HepG2 (cell line): ENCODE measurements around the gene SLX4. TPM values are rescaled to one million over a fixed set of nuclear protein-coding genes. Genes with fewer than 3 reads are reported as not detected.

Experiments
- ATAC-seq: fragments of 200-7000 bp; cut with Tn5 transposase; 3 replicates; pipeline ENCODE4 v1.9.1; 2020; ENCODE audit warnings: mild to moderate bottlenecking, moderate library complexity
- Bru-seq: library from RNA; stranded (reverse); fragments of 400-500 nt; gene quantifications from one replicate; lab custom pipeline; 2021; lab: Mats Ljungman, UMichigan
- BruChase-seq, 2 experiments: library from RNA; stranded (reverse); fragments of 400-500 nt; gene quantifications; one replicate each; lab custom pipeline; 2021; lab: Mats Ljungman, UMichigan
- BruUV-seq: library from RNA; stranded (reverse); fragments of 400-500 nt; replicated peaks from 2 replicates; lab custom pipeline; 2021; lab: Mats Ljungman, UMichigan
- CTCF ChIA-PET: fragments of 300-600 bp; formaldehyde crosslinking; extraction: SDS; loops from one replicate; lab custom pipeline; 2021; ENCODE audit warnings: low total read pairs, inconsistent platforms, low intra/inter-chr PET ratio; lab: Yijun Ruan, JAX
- POLR2A ChIA-PET: fragments of 350-600 bp; sonication (Branson Sonifier 250); formaldehyde crosslinking; loops from one replicate; lab custom pipeline; 2020; ENCODE audit warnings: antibody characterized with exemption, inconsistent platforms; lab: Yijun Ruan, JAX
- DNase-seq: peaks from one replicate; pipeline ENCODE4 v3.0.0-alpha.2; 2015; ENCODE audit warnings: low spot score
- FAIRE-seq: peaks from 3 replicates; lab custom pipeline; 2011; peaks lifted over from hg19 to GRCh38; lab: Jason Lieb, UNC
- H2AFZ ChIP-seq: one replicate; pipeline ENCODE4 v1.6.1; 2011; ENCODE audit warnings: low read length, inconsistent platforms
- H3K27ac ChIP-seq: fragments of 300-600 bp; 3 replicates; pipeline ENCODE4 v1.8.0; 2011; ENCODE audit warnings: mixed run types, mild to moderate bottlenecking, mixed read lengths, low read length, inconsistent platforms; ENCODE audit not compliant: insufficient read depth; ENCODE audit errors: extremely low read length
- H3K27me3 ChIP-seq, 2 experiments: fragments of 200-600 bp in 1 of 2; 2 replicates in 1 of 2; 3 replicates in 1 of 2; pipeline versions ENCODE4 v1.6.0 to v1.8.0; 2011; ENCODE audit warnings: low read length in 2 of 2, mild to moderate bottlenecking in 2 of 2, moderate library complexity in 2 of 2, inconsistent platforms in 1 of 2; ENCODE audit not compliant: insufficient read depth in 2 of 2, control insufficient read depth in 1 of 2
- H3K36me3 ChIP-seq, 2 experiments: fragments of 200-600 bp in 1 of 2; replicated peaks in 1 of 2; 2 replicates in 1 of 2; 3 replicates in 1 of 2; pipeline versions ENCODE4 v1.5.1 to v1.8.0; 2011; ENCODE audit warnings: low read length in 2 of 2, inconsistent platforms in 1 of 2; ENCODE audit not compliant: insufficient read depth in 2 of 2, control insufficient read depth in 1 of 2
- H3K4me1 ChIP-seq: 2 replicates; pipeline ENCODE4 v1.5.1; 2012; ENCODE audit warnings: low read length, inconsistent platforms; ENCODE audit not compliant: insufficient read depth
- H3K4me2 ChIP-seq: 2 replicates; pipeline ENCODE4 v1.6.0; 2011; ENCODE audit warnings: low read depth, low read length, inconsistent platforms
- H3K4me3 ChIP-seq, 3 experiments: fragments of 200-600 bp in 1 of 3; sonication (generic), shearing (Covaris generic) in 1 of 3; replicated peaks in 1 of 3; 2 replicates each; pipeline ENCODE4 v1.5.1; 2011 to 2016; ENCODE audit warnings: low read length in 3 of 3, inconsistent platforms in 2 of 3, low read depth in 2 of 3, mild to moderate bottlenecking in 2 of 3, control low read depth in 1 of 3, mixed read lengths in 1 of 3; ENCODE audit not compliant: insufficient read depth in 1 of 3
- H3K79me2 ChIP-seq: one replicate; pipeline ENCODE4 v1.6.1; 2011; ENCODE audit warnings: low read length, inconsistent platforms; ENCODE audit not compliant: insufficient read depth
- H3K9ac ChIP-seq: 2 replicates; pipeline ENCODE4 v1.6.0; 2011; ENCODE audit warnings: mild to moderate bottlenecking, low read depth, low read length, inconsistent platforms; ENCODE audit not compliant: insufficient read depth
- H3K9me3 ChIP-seq: 2 replicates; pipeline ENCODE4 v1.5.1; 2012; ENCODE audit warnings: mild to moderate bottlenecking, low read length
- H4K20me1 ChIP-seq: 2 replicates; pipeline ENCODE4 v1.6.0; 2011; ENCODE audit warnings: inconsistent platforms, mild to moderate bottlenecking, low read length, moderate library complexity; ENCODE audit not compliant: insufficient read depth
- ZBTB7A ChIP-seq: sonication (generic); formaldehyde crosslinking; IDR thresholded peaks from 2 replicates; pipeline ENCODE4 v1.8.0; 2022; ENCODE audit warnings: mild to moderate bottlenecking, missing genetic modification reagents
- ZNF337 ChIP-seq: sonication (generic); formaldehyde crosslinking; IDR thresholded peaks from 2 replicates; pipeline ENCODE4 v1.5.1; 2020; ENCODE audit warnings: missing genetic modification reagents, low read depth, mild to moderate bottlenecking, borderline replicate concordance
- ZNF639 ChIP-seq: conservative IDR thresholded peaks from 2 replicates; pipeline ENCODE4 v1.6.1; 2018; ENCODE audit warnings: missing genetic modification reagents
- ZNF788 ChIP-seq: sonication (generic); formaldehyde crosslinking; IDR thresholded peaks from 2 replicates; pipeline ENCODE4 v1.5.0; 2020; ENCODE audit warnings: mild to moderate bottlenecking, missing genetic modification reagents, borderline replicate concordance
- ZUFSP ChIP-seq: sonication (generic); formaldehyde crosslinking; IDR thresholded peaks from 2 replicates; pipeline ENCODE4 v1.9.0; 2021; ENCODE audit warnings: missing genetic modification reagents, mild to moderate bottlenecking, borderline replicate concordance
- WGBS: methylation state at CpG from one replicate; pipeline ENCODE4 v1.1.6; 2017; ENCODE audit warnings: low lambda C conversion rate; 5-methylcytosine and 5-hydroxymethylcytosine counted together
- in situ Hi-C: cut with HindIII; loops from 2 replicates; pipeline ENCODE4 v1.10.0; 2017; ENCODE audit warnings: low pct_unique_long_range_greater_than_20kb; ENCODE audit not compliant: extremely low pct_ligation_motif_present
- intact Hi-C: fragments of 100-400 bp; cut with micrococcal nuclease; formaldehyde crosslinking; loops from one replicate; pipeline ENCODE4 v1.10.0; 2022; ENCODE audit not compliant: unreplicated experiment
- long read RNA-seq, 2 experiments: library from RNA in 1 of 2; library from polyadenylated mRNA in 1 of 2; stranded (forward) in 1 of 2; unstranded in 1 of 2; transcript quantifications; one replicate each; pipeline ENCODE4 v2.0.0, GENCODE V29; 2019 to 2022
- polyA minus RNA-seq, 3 experiments: library from RNA; depleted of rRNA, polyadenylated mRNA; stranded (reverse); fragments of >200 nt; gene quantifications; 2 replicates each; pipeline ENCODE4 v1.2.3, GENCODE V29; 2011; ENCODE audit warnings: low replicate concordance in 1 of 3
- polyA plus RNA-seq, 8 experiments: library from polyadenylated mRNA; depleted of rRNA in 3 of 8; stranded (reverse) in 7 of 8; unstranded in 1 of 8; fragments of >200 nt; fragmentation: Illumina TruSeq in 4 of 8; extraction: Trizol in 4 of 8; gene quantifications; 2 replicates each; pipeline versions ENCODE4 v1.2.1 to v1.2.3, GENCODE V29; 2011 to 2016; ENCODE audit warnings: low read depth in 4 of 8, missing spikeins in 1 of 8, mixed read lengths in 1 of 8; ENCODE audit not compliant: insufficient read depth in 1 of 8
- total RNA-seq, 5 experiments: library from RNA; depleted of rRNA; stranded (reverse); fragments of >200 nt; fragmentation: Illumina TruSeq; extraction: Trizol; gene quantifications; 2 replicates each; pipeline ENCODE4 v1.2.3, GENCODE V29; 2016; ENCODE audit warnings: low read depth in 1 of 5
- TF ChIP-seq, protein P1 (sequence below): sonication (generic); formaldehyde crosslinking; IDR thresholded peaks from 2 replicates; pipeline ENCODE4 v1.9.0; 2021; ENCODE audit warnings: missing genetic modification reagents, mild to moderate bottlenecking, borderline replicate concordance
- TF ChIP-seq, protein P2 (sequence below): sonication (generic); formaldehyde crosslinking; IDR thresholded peaks from 2 replicates; pipeline ENCODE4 v1.5.1; 2020; ENCODE audit warnings: mild to moderate bottlenecking, missing genetic modification reagents, moderate library complexity

Gene SLX4
- total RNA-seq (2016; rRNA removed; fragmentation: Illumina TruSeq; extraction: Trizol) (2.5 and 3.6 TPM in 2 replicates), polyA plus RNA-seq (2011; rRNA removed) (1.1 and 1.3 TPM in 2 replicates), polyA minus RNA-seq (2011; rRNA and poly(A)+ RNA removed; ENCODE audit: low replicate concordance) (1.5 and 3.9 TPM in 2 replicates), Bru-seq, nascent RNA (percentile 45 among the genes with signal in this experiment), BruChase-seq, experiment 1, labeled RNA remaining after a 6-hour chase (percentile 52 among the genes with signal in this experiment), BruChase-seq, experiment 2, labeled RNA remaining after a 2-hour chase (percentile 49 among the genes with signal in this experiment)
- 0.97 and 1.0 TPM in 2 replicates for total RNA-seq (2016; cell fraction: cytosol; rRNA removed; fragmentation: Illumina TruSeq; extraction: Trizol; ENCODE audit: low read depth)
- 2.1 and 3.8 TPM in 2 replicates for total RNA-seq (2016; cell fraction: insoluble cytoplasmic fraction; rRNA removed; fragmentation: Illumina TruSeq; extraction: Trizol)
- 1.3 and 1.6 TPM in 2 replicates for total RNA-seq (2016; cell fraction: membrane; rRNA removed; fragmentation: Illumina TruSeq; extraction: Trizol)
- 7.6 and 7.9 TPM in 2 replicates for total RNA-seq (2016; cell fraction: nucleus; rRNA removed; fragmentation: Illumina TruSeq; extraction: Trizol)
- 0.40 and 0.46 TPM in 2 replicates for polyA plus RNA-seq (2011; cell fraction: cytosol; rRNA removed)
- 5.4 and 5.9 TPM in 2 replicates for polyA plus RNA-seq (2011; cell fraction: nucleus; rRNA removed)
- 0.97 and 1.2 TPM in 2 replicates for polyA plus RNA-seq (2012)
- polyA plus RNA-seq (2016; cell fraction: cytosol; fragmentation: Illumina TruSeq; extraction: Trizol; ENCODE audit: low read depth) = 0.16 and 0.18 TPM in 2 replicates
- 1.1 and 1.7 TPM in 2 replicates for polyA plus RNA-seq (2016; cell fraction: insoluble cytoplasmic fraction; fragmentation: Illumina TruSeq; extraction: Trizol; ENCODE audit: low read depth)
- 0.21 and 0.31 TPM in 2 replicates for polyA plus RNA-seq (2016; cell fraction: membrane; fragmentation: Illumina TruSeq; extraction: Trizol; ENCODE audit: low read depth)
- polyA plus RNA-seq (2016; cell fraction: nucleus; fragmentation: Illumina TruSeq; extraction: Trizol; ENCODE audit: insufficient read depth, low read depth) = 12.5 and 14.1 TPM in 2 replicates
- polyA minus RNA-seq (2011; cell fraction: cytosol; rRNA and poly(A)+ RNA removed) = 0.89 and 1.1 TPM in 2 replicates
- 4.4 and 5.1 TPM in 2 replicates for polyA minus RNA-seq (2011; cell fraction: nucleus; rRNA and poly(A)+ RNA removed)
- long read RNA-seq, experiment 1, partial matches to known transcripts = 2 of 2 reads
- long read RNA-seq, experiment 1, other reads (novel, unspliced or antisense) = 0 of 2 reads
- long read RNA-seq, experiment 2, partial matches to known transcripts = 0 of 1 reads
- long read RNA-seq, experiment 2, other reads (novel, unspliced or antisense) = 1 of 1 reads

GRCh38 chr16:3611146-3611975 lies at the start of gene SLX4:
Gene SLX4, minus strand, starts transcription at chr16:3611606. Its CDS starts 2,642 bp downstream, at chr16:3608964.
- ChIA-PET CTCF (no interaction called here), POLR2A (interaction anchor here (0.6 to 1.6 kb wide), 3 partner anchors 15 to 1933 kb away, joined by 3 to 6 read pairs (median 3); partner anchors contain the start of gene JPT2)
- Histone ChIP-seq H3K79me2 (peaks cover 38% of the 10 kb centered on the region), H3K9me3 (no peaks in the 10 kb centered on the region), H3K27ac (peak within 1 kb of the TSS; percentile 69), H2AFZ (peak within 1 kb of the TSS; percentile 35), H3K9ac (peak within 1 kb of the TSS; percentile 83), H3K4me2 (peak within 1 kb of the TSS; percentile 89), H3K36me3 (peaks cover 0 to 1% of the 10 kb centered on the region in 2 experiments; a peak in 1 of 5 replicates), H4K20me1 (no peaks in the 10 kb centered on the region), H3K27me3 (no peaks in the 10 kb centered on the region; a peak in 1 of 5 replicates), H3K4me3 (peak within 1 kb of the TSS; percentile 96 to 99 (median 98)), H3K4me1 (peaks cover 63% of the 10 kb centered on the region)
- ATAC-seq (peak; percentile 85), DNase-seq (peak; percentile 84), FAIRE-seq (no peak)
- in situ Hi-C loops (no loop called here), intact Hi-C loops (no loop called here)
- WGBS = 0% methylated on average over 19 of the region's 86 CpGs
- TSS peak; percentile 61 for BruUV-seq
- TF ChIP-seq ZBTB7A (CRISPR knock-in tag) = no peak
- TF ChIP-seq, protein P1, sequence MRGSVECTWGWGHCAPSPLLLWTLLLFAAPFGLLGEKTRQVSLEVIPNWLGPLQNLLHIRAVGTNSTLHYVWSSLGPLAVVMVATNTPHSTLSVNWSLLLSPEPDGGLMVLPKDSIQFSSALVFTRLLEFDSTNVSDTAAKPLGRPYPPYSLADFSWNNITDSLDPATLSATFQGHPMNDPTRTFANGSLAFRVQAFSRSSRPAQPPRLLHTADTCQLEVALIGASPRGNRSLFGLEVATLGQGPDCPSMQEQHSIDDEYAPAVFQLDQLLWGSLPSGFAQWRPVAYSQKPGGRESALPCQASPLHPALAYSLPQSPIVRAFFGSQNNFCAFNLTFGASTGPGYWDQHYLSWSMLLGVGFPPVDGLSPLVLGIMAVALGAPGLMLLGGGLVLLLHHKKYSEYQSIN (CRISPR knock-in tag) = no peak
- TF ChIP-seq ZUFSP (CRISPR knock-in tag) = no peak
- TF ChIP-seq ZNF639 (CRISPR knock-in tag) = peak; percentile 68
- TF ChIP-seq ZNF337 (CRISPR knock-in tag) = no peak
- TF ChIP-seq, protein P2, sequence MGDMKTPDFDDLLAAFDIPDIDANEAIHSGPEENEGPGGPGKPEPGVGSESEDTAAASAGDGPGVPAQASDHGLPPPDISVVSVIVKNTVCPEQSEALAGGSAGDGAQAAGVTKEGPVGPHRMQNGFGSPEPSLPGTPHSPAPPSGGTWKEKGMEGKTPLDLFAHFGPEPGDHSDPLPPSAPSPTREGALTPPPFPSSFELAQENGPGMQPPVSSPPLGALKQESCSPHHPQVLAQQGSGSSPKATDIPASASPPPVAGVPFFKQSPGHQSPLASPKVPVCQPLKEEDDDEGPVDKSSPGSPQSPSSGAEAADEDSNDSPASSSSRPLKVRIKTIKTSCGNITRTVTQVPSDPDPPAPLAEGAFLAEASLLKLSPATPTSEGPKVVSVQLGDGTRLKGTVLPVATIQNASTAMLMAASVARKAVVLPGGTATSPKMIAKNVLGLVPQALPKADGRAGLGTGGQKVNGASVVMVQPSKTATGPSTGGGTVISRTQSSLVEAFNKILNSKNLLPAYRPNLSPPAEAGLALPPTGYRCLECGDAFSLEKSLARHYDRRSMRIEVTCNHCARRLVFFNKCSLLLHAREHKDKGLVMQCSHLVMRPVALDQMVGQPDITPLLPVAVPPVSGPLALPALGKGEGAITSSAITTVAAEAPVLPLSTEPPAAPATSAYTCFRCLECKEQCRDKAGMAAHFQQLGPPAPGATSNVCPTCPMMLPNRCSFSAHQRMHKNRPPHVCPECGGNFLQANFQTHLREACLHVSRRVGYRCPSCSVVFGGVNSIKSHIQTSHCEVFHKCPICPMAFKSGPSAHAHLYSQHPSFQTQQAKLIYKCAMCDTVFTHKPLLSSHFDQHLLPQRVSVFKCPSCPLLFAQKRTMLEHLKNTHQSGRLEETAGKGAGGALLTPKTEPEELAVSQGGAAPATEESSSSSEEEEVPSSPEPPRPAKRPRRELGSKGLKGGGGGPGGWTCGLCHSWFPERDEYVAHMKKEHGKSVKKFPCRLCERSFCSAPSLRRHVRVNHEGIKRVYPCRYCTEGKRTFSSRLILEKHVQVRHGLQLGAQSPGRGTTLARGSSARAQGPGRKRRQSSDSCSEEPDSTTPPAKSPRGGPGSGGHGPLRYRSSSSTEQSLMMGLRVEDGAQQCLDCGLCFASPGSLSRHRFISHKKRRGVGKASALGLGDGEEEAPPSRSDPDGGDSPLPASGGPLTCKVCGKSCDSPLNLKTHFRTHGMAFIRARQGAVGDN = peak; percentile 66
- TF ChIP-seq ZNF788 (CRISPR knock-in tag) = 0 out of 2 replicates have a peak, but pooled peaks have one; percentile 14
